GM19023 (cell line): ENCODE measurements around the gene SPINK7.
"Not testable (repeated sequence)": the region's sequence is repeated elsewhere in the genome, so short reads cannot be mapped to it uniquely, and the experiment has no call there.

Experiments
- ATAC-seq: cut with Tn5 transposase; IDR thresholded peaks from one replicate; pipeline ENCODE4 v1.9.1; 2021; ENCODE audit warnings: mild to moderate bottlenecking, moderate library complexity; ENCODE audit not compliant: unreplicated experiment

SPINK7 gene

GRCh38 chr5:148312153-148312552 lies at the start of gene SPINK7:
Gene SPINK7, plus strand, starts transcription at chr5:148312423. Its CDS starts 61 bp downstream, at chr5:148312484.
- no peak for ATAC-seq

GRCh38 chr5:148267962-148268361 lies 44.3 kb upstream of the SPINK7 start:
- no peak for ATAC-seq

- no peak for ATAC-seq
Observed at GRCh38 chr5:148268566-148268965, 43.7 kb upstream of the SPINK7 start, which contains the start of gene SPINK13. Gene SPINK13, plus strand, starts transcription at chr5:148268794. Its CDS starts 1,279 bp downstream, at chr5:148270073.

GRCh38 chr5:148275129-148275528 lies 37.1 kb upstream of the SPINK7 start:
- not testable (repeated sequence) for ATAC-seq

- ATAC-seq, result not testable (repeated sequence)
Observed at GRCh38 chr5:148280893-148281292, 31.3 kb upstream of the SPINK7 start.

GRCh38 chr5:148281336-148281735 lies 30.9 kb upstream of the SPINK7 start:
- not testable (repeated sequence) for ATAC-seq

GRCh38 chr5:148290271-148291195 lies 21.7 kb upstream of the SPINK7 start:
- no peak for ATAC-seq

GRCh38 chr5:148297731-148298130 lies 14.5 kb upstream of the SPINK7 start:
- no peak for ATAC-seq

- no peak for ATAC-seq
Observed at GRCh38 chr5:148306446-148306845, 5.8 kb upstream of the SPINK7 start.

- no peak for ATAC-seq
Observed at GRCh38 chr5:148309019-148309418, 3.2 kb upstream of the SPINK7 start.

GRCh38 chr5:148309746-148310145 lies 2.5 kb upstream of the SPINK7 start:
- ATAC-seq, result no peak

- ATAC-seq, result no peak
Observed at GRCh38 chr5:148311484-148311883, 739 bp upstream of the SPINK7 start.

- ATAC-seq, result no peak
Observed at GRCh38 chr5:148314187-148314586, 2.0 kb downstream of the SPINK7 start.

GRCh38 chr5:148314731-148315130 lies 2.5 kb downstream of the SPINK7 start:
- no peak for ATAC-seq

- ATAC-seq, result not testable (repeated sequence)
Observed at GRCh38 chr5:148320011-148320963, 8.1 kb downstream of the SPINK7 start.

- ATAC-seq, result no peak
Observed at GRCh38 chr5:148333262-148333849, 21.1 kb downstream of the SPINK7 start.

GRCh38 chr5:148335259-148335658 lies 23.0 kb downstream of the SPINK7 start, which contains the start of gene SPINK9:
Gene SPINK9, plus strand, starts transcription at chr5:148335559. Its CDS starts 55 bp downstream, at chr5:148335614.
- ATAC-seq, result no peak

GRCh38 chr5:148336704-148337435 lies 24.6 kb downstream of the SPINK7 start:
- no peak for ATAC-seq

GRCh38 chr5:148342371-148343045 lies 30.3 kb downstream of the SPINK7 start:
- no peak for ATAC-seq

GRCh38 chr5:148343046-148343407 lies 30.8 kb downstream of the SPINK7 start:
- ATAC-seq, result no peak
